Measurements from ENCODE around the gene SEMA6A.

Gene SEMA6A

GRCh38 chr5:116574367-116575325 is at the start of gene SEMA6A:
SEMA6A (minus strand) TSS chr5:116574823; CDS start chr5:116504944, 69,879 bp downstream.
- ATAC-seq: peak; percentile 86
- TF ChIP-seq TOX (CRISPR knock-in tag; IDR thresholded peaks at IDR 0.05; ENCODE audit: borderline replicate concordance) (no peak), TSHZ2 (CRISPR knock-in tag; IDR thresholded peaks at IDR 0.05) (peak; percentile 76; the same call in 1 of the 2 replicates), BACH2 (CRISPR knock-in tag; IDR thresholded peaks at IDR 0.05; ENCODE audit: borderline replicate concordance) (no peak), PPARA (CRISPR knock-in tag; IDR thresholded peaks at IDR 0.05; ENCODE audit: borderline replicate concordance) (no peak), RARB (CRISPR knock-in tag; IDR thresholded peaks at IDR 0.05) (no peak), TCF4 (CRISPR knock-in tag; IDR thresholded peaks at IDR 0.05; ENCODE audit: borderline replicate concordance) (no peak), ZNF8 (CRISPR knock-in tag; IDR thresholded peaks at IDR 0.05) (no peak), POU6F1 (CRISPR knock-in tag; IDR thresholded peaks at IDR 0.05; ENCODE audit: borderline replicate concordance, low read depth) (no peak), ZNF70 (CRISPR knock-in tag; IDR thresholded peaks at IDR 0.05) (peak; percentile 18; the same call in 1 of the 2 replicates), ZFP30 (CRISPR knock-in tag; IDR thresholded peaks at IDR 0.05) (no peak), ESRRG (CRISPR knock-in tag; IDR thresholded peaks at IDR 0.05) (no peak), CSRNP3 (CRISPR knock-in tag; IDR thresholded peaks at IDR 0.05) (no peak), CSDC2 (CRISPR knock-in tag; IDR thresholded peaks at IDR 0.05) (peak; percentile 78; the same call in 1 of the 2 replicates), ARNTL (CRISPR knock-in tag; IDR thresholded peaks at IDR 0.05; ENCODE audit: borderline replicate concordance, low read depth) (no peak), GLIS3 (CRISPR knock-in tag; IDR thresholded peaks at IDR 0.05) (no peak), ZC3H10 (CRISPR knock-in tag; IDR thresholded peaks at IDR 0.05) (no peak), OSR1 (CRISPR knock-in tag; IDR thresholded peaks at IDR 0.05) (no peak), PATZ1 (CRISPR knock-in tag; IDR thresholded peaks at IDR 0.05; ENCODE audit: borderline replicate concordance) (peak; percentile 78), ZFP3 (CRISPR knock-in tag; IDR thresholded peaks at IDR 0.05) (peak; percentile 82), CREB5 (CRISPR knock-in tag; IDR thresholded peaks at IDR 0.05; ENCODE audit: low read depth) (no peak), ZNF565 (CRISPR knock-in tag; conservative IDR thresholded peaks at IDR 0.05; ENCODE audit: low read depth) (no peak; the same call in 1 of the 2 replicates), SNAI2 (CRISPR knock-in tag; IDR thresholded peaks at IDR 0.05) (no peak), ISL1 (CRISPR knock-in tag; IDR thresholded peaks at IDR 0.05) (no peak)
